Measurements from ENCODE around the gene NAALADL1.

NAALADL1 gene

DNA sequence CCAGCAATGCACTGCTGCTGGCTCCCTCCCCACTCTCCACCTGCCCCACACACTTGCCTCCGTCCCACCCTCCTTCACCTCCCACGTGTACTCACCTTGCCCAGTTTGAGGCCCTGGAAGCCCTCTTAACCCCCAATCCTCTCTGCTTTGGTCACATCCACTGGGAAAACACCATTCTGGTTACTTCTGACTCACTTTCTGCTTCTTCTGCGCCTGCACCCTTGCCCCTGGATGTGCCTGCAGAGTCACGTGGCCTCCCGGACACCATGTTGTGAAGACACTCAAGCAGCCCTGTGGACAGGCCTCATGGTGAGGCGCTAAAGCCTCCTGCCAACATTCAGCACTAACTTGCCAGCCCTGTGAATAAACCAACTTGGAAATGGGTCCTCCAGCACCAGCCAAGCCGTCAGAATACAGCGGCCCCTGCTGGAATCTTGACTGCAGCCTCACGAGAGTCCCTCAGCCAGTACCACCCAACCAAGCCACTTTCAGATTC, 2.6 kb upstream of the NAALADL1 start:
- H3K4me3 ChIP-seq (ENCODE audit: control insufficient read depth, low read depth, low read length), result no peak overlapping the region
- peak; percentile 38 for DNase-seq (ENCODE audit: low read depth)
- TF ChIP-seq, protein P1, sequence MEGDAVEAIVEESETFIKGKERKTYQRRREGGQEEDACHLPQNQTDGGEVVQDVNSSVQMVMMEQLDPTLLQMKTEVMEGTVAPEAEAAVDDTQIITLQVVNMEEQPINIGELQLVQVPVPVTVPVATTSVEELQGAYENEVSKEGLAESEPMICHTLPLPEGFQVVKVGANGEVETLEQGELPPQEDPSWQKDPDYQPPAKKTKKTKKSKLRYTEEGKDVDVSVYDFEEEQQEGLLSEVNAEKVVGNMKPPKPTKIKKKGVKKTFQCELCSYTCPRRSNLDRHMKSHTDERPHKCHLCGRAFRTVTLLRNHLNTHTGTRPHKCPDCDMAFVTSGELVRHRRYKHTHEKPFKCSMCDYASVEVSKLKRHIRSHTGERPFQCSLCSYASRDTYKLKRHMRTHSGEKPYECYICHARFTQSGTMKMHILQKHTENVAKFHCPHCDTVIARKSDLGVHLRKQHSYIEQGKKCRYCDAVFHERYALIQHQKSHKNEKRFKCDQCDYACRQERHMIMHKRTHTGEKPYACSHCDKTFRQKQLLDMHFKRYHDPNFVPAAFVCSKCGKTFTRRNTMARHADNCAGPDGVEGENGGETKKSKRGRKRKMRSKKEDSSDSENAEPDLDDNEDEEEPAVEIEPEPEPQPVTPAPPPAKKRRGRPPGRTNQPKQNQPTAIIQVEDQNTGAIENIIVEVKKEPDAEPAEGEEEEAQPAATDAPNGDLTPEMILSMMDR (conservative IDR thresholded peaks at IDR 0.05; ENCODE audit: control insufficient read depth, insufficient read depth, low read depth, low read length), result peak; percentile 33

DNA sequence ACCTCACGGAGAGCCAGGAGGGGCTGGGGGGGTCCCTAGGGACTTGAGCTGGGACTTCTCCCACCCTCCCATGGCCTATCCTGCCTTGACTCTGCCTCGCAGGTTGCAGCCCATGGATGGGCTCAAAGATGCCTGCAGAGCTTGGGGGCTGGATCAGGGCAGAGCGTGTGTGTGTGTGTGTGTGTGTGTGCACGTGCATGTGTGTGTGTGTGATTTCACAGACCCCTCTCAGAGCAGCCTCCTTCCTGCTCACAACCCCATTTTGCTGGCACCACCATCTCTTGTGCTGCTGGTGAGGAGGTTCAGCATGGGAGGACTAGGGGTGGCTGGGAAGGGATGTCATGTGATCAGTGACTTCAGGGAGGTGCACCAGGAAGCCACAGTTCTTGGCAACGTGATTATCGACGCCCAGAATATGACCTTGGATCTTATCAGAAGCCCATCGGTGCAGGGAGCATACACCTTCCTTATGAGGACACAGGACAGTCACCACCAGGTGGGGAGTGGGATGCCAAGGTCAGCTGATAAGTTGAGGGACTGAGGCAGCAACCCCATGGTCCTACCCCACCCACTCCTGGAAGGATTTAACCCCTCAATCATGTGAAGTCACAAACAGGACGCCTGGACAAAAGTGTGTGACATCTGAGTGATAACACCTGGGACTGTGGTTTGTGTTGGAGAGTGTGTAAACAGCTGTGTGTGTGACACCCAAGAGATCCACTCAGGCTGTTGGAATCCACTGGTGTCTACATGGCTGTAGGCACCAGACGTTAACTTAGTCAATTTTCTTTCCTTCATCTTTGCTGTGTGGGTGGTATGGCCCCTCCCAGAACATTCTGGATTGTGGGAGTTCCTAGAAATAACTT, 1.8 kb upstream of the NAALADL1 start:
- TF ChIP-seq, protein P1 (conservative IDR thresholded peaks at IDR 0.05; ENCODE audit: control insufficient read depth, insufficient read depth, low read depth, low read length), result no peak
- DNase-seq (ENCODE audit: low read depth), result no peak
- no peak overlapping the region for H3K4me3 ChIP-seq (ENCODE audit: control insufficient read depth, low read depth, low read length)

DNA sequence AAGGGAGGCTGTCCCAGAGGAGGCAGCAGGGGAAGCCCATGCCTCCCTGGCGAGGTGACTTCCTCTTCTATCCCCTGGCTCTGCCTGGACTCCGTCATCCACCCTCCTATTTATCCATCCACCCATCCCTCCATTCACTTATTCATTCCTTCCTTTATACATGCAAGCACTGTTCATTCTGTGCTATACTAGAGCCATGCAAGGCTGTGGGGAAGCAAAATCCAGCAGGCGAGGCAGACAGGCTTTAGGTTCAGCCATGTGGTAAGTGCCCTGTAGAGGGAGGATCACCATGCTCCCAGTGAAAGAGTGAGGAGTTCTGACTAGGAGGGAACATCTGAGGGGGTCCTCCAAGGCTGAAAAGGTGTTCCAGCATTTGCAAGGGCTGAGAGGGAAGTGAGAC, 1.2 kb upstream of the NAALADL1 start:
- no peak for DNase-seq (ENCODE audit: low read depth)
- H3K4me3 ChIP-seq (ENCODE audit: control insufficient read depth, low read depth, low read length), result no peak overlapping the region
- TF ChIP-seq, protein P1 (conservative IDR thresholded peaks at IDR 0.05; ENCODE audit: control insufficient read depth, insufficient read depth, low read depth, low read length), result no peak

DNA sequence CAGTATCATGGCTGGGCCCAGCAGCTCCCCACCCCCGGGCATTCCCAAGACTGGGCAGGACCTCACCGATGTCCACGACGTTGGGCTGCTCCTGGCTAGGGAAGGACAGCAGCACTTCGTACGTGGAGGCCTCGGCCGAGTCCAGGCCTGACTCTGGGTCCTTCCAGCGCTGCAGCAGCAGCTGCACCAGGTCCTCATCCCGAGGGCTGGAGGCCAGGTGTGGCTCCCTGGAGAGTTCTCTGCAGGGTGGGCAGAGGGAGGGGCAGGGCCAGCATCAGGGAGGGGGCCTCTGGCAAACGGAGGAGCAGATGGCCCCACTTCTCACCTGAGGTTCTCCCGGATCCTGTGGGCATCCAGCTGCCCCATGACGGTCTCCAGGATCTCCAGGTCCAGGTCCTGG, 341 bp downstream of the NAALADL1 start:
- no peak for DNase-seq (ENCODE audit: low read depth)
- TF ChIP-seq, protein P1 (conservative IDR thresholded peaks at IDR 0.05; ENCODE audit: control insufficient read depth, insufficient read depth, low read depth, low read length), result no peak
- no peak overlapping the region for H3K4me3 ChIP-seq (ENCODE audit: control insufficient read depth, low read depth, low read length)

DNA sequence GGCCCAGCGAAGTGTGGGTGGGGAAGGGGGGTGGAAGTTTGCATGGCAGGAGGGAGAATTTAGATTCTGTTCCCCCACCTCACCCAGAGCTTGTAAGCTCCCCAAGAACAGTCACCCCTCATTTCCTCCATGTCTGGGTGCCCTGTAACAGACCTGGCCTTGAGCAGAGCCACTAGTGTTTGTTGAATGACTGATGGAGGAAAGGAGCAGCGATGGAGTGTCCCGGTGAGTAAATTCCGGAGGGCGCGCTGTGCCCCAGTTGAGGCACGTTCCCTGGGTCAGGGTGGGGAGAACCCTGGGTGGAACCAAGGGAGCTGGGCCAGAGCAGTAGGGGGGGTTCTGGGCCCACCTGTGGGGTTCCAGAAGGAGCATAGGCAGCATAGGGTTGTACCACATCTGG, 827 bp downstream of the NAALADL1 start:
- DNase-seq (ENCODE audit: low read depth), result no peak
- H3K4me3 ChIP-seq (ENCODE audit: control insufficient read depth, low read depth, low read length), result no peak overlapping the region
- TF ChIP-seq, protein P1 (conservative IDR thresholded peaks at IDR 0.05; ENCODE audit: control insufficient read depth, insufficient read depth, low read depth, low read length), result no peak

DNA sequence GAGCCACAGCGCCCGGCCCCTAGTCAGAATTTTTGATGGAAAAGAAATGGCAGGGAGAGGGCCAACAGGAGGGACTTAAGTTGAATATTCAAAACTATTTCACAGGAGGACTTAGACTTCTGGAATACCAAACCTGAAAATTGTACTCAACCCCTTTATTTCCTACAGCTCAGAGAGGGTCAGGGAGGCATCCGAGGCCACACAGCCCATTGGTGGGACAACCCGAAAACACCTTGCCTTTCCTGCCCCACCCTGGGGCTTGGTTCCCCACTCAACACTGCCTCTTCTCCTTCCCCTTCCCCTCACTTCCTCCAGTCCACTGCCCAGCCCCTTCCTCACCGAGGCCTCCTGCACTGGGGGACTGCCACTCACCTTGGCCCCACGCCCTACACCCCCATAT, 1.4 kb downstream of the NAALADL1 start:
- no peak overlapping the region for H3K4me3 ChIP-seq (ENCODE audit: control insufficient read depth, low read depth, low read length)
- TF ChIP-seq, protein P1 (conservative IDR thresholded peaks at IDR 0.05; ENCODE audit: control insufficient read depth, insufficient read depth, low read depth, low read length), result no peak
- no peak for DNase-seq (ENCODE audit: low read depth)
